GM12878 (cell line): ENCODE data around the gene FOXP1. TPM values are rescaled to one million over a fixed set of nuclear protein-coding genes. Genes with fewer than 3 reads are reported as not detected.

Source experiments
- ATAC-seq: fragments of 200-7000 bp; cut with Tn5 transposase; 3 replicates; pipeline ENCODE4 v1.9.1; 2020; ENCODE audit warnings: mild to moderate bottlenecking, moderate library complexity
- BruUV-seq: library from RNA; stranded (reverse); fragments of 400-500 nt; replicated peaks from 2 replicates; lab custom pipeline; 2021; lab: Mats Ljungman, UMichigan
- CTCF ChIA-PET: fragments of 300-600 bp; sonication (Branson Sonifier 250); formaldehyde crosslinking; extraction: SDS; loops from one replicate; lab custom pipeline; 2021; ENCODE audit warnings: inconsistent platforms; lab: Yijun Ruan, JAX
- POLR2A ChIA-PET: fragments of 350-600 bp; formaldehyde crosslinking; extraction: SDS; loops from one replicate; lab custom pipeline; 2021; ENCODE audit warnings: inconsistent platforms; lab: Charles Lee
- RAD21 ChIA-PET: fragments of 300-600 bp; sonication (Branson Sonifier 250); formaldehyde crosslinking; loops from one replicate; lab custom pipeline; 2023; ENCODE audit warnings: antibody characterized with exemption; ENCODE audit not compliant: unreplicated experiment; lab: Charles Lee
- SMC1A ChIA-PET: fragments of 300-600 bp; sonication (Branson Sonifier 250); formaldehyde crosslinking; loops from one replicate; lab custom pipeline; 2023; ENCODE audit not compliant: unreplicated experiment, uncharacterized antibody; lab: Charles Lee
- DNase-seq: peaks from one replicate; pipeline ENCODE4 v3.0.0-alpha.2; 2011; ENCODE audit warnings: low read depth, low spot score
- FAIRE-seq: peaks from 3 replicates; lab custom pipeline; 2011; peaks lifted over from hg19 to GRCh38; lab: Jason Lieb, UNC
- H2AFZ ChIP-seq: 2 replicates; pipeline ENCODE4 v1.6.0; 2011; ENCODE audit warnings: low read depth, low read length, control low read depth; ENCODE audit not compliant: control insufficient read depth
- H3K27ac ChIP-seq: 2 replicates; pipeline ENCODE4 v1.5.1; 2011; ENCODE audit warnings: control low read depth; ENCODE audit not compliant: control insufficient read depth, insufficient read depth
- H3K27me3 ChIP-seq, 2 experiments: replicated peaks in 1 of 2; 2 replicates each; pipeline versions ENCODE4 v1.6.0 to v1.6.1; 2011; ENCODE audit warnings: low read length in 1 of 2; ENCODE audit not compliant: control insufficient read depth in 2 of 2, insufficient read depth in 2 of 2
- H3K36me3 ChIP-seq, 2 experiments: 2 replicates each; pipeline ENCODE4 v1.5.1; 2011; ENCODE audit warnings: low read length in 1 of 2; ENCODE audit not compliant: control insufficient read depth in 2 of 2, insufficient read depth in 2 of 2
- H3K4me1 ChIP-seq: 2 replicates; pipeline ENCODE4 v1.6.1; 2011; ENCODE audit warnings: mild to moderate bottlenecking, low read length, moderate library complexity, mixed read lengths; ENCODE audit not compliant: control insufficient read depth, insufficient read depth
- H3K4me2 ChIP-seq: 2 replicates; pipeline ENCODE4 v1.6.0; 2011; ENCODE audit warnings: control low read depth; ENCODE audit not compliant: control insufficient read depth, insufficient read depth
- H3K4me3 ChIP-seq: fragments of 200-600 bp; sonication (generic); 2 replicates; pipeline ENCODE4 v1.5.1; 2016
- H3K79me2 ChIP-seq: 2 replicates; pipeline ENCODE4 v1.6.0; 2011; ENCODE audit warnings: low read length; ENCODE audit not compliant: control insufficient read depth, insufficient read depth
- H3K9ac ChIP-seq: 2 replicates; pipeline ENCODE4 v1.8.0; 2011; ENCODE audit warnings: low read length, control low read depth, mixed read lengths; ENCODE audit not compliant: control insufficient read depth, insufficient read depth
- H3K9me3 ChIP-seq: replicated peaks from 3 replicates; pipeline ENCODE4 v1.5.1; 2011; ENCODE audit warnings: mild to moderate bottlenecking, low read length; ENCODE audit not compliant: control insufficient read depth, insufficient read depth
- H4K20me1 ChIP-seq: 2 replicates; pipeline ENCODE4 v1.6.0; 2011; ENCODE audit not compliant: control insufficient read depth, insufficient read depth
- BMI1 ChIP-seq: fragments of 450-650 bp; IDR thresholded peaks from 2 replicates; pipeline ENCODE4 v1.6.1; 2016; ENCODE audit warnings: mild to moderate bottlenecking, moderate library complexity, borderline replicate concordance
- CEBPZ ChIP-seq: fragments of 150-350 bp; IDR thresholded peaks from 2 replicates; pipeline ENCODE4 v1.6.1; 2016; ENCODE audit warnings: low read depth, low read length
- EED ChIP-seq: sonication (generic); IDR thresholded peaks from 2 replicates; pipeline ENCODE4 v1.6.1; 2016; ENCODE audit warnings: antibody characterized with exemption, low read depth
- HDAC2 ChIP-seq: fragments of 200-600 bp; sonication (generic); IDR thresholded peaks from 2 replicates; pipeline ENCODE4 v1.6.1; 2017
- HDAC6 ChIP-seq: fragments of 200-600 bp; sonication (generic); IDR thresholded peaks from one replicate; pipeline ENCODE4 v1.8.0; 2017; ENCODE audit warnings: antibody characterized with exemption; ENCODE audit not compliant: unreplicated experiment
- IRF4 ChIP-seq: IDR thresholded peaks from 2 replicates; pipeline ENCODE4 v1.6.1; 2011; ENCODE audit warnings: low read depth, low read length
- MLLT1 ChIP-seq: fragments of 450-650 bp; IDR thresholded peaks from 2 replicates; pipeline ENCODE4 v1.6.1; 2016; ENCODE audit warnings: mild to moderate bottlenecking
- TBL1XR1 ChIP-seq: IDR thresholded peaks from 2 replicates; pipeline ENCODE4 v1.6.1; 2012; ENCODE audit warnings: low read depth, low read length, improper control_type of control experiment
- ZBED1 ChIP-seq: IDR thresholded peaks from 2 replicates; pipeline ENCODE4 v1.6.1; 2016; ENCODE audit warnings: borderline replicate concordance
- ZNF274 ChIP-seq: IDR thresholded peaks from one replicate; pipeline ENCODE4 v1.8.0; 2011; ENCODE audit not compliant: insufficient read length, insufficient read depth
- WGBS: methylation state at CpG from one replicate; pipeline ENCODE4 v1.1.6; 2016; ENCODE audit warnings: low lambda C conversion rate; ENCODE audit not compliant: insufficient replicate concordance, insufficient coverage; ENCODE audit errors: missing lambda C conversion rate; 5-methylcytosine and 5-hydroxymethylcytosine counted together
- in situ Hi-C: fragments of 300-500 bp; cut with MboI; formaldehyde crosslinking; loops from 9 replicates; pipeline ENCODE4 v1.14.3; 2018; ENCODE audit warnings: mixed read lengths
- intact Hi-C: fragments of 100-400 bp; cut with micrococcal nuclease; formaldehyde crosslinking; loops from one replicate; pipeline ENCODE4 v1.14.2; 2022; ENCODE audit not compliant: unreplicated experiment
- polyA plus RNA-seq, 11 experiments: library from polyadenylated mRNA; depleted of rRNA in 4 of 11; unstranded in 6 of 11; stranded (reverse) in 5 of 11; fragments of >200 nt; fragmentation: Nextera tagmentation in 4 of 11; fragmentation: Illumina TruSeq in 1 of 11; extraction: Ambion mirVana in 4 of 11; extraction: Trizol in 1 of 11; gene quantifications; 1 replicate in 1 of 11; 2 replicates in 10 of 11; pipeline versions ENCODE4 v1.2.1 to v1.2.3, GENCODE V29; 2011 to 2016; ENCODE audit warnings: inconsistent platforms in 2 of 11, missing spikeins in 2 of 11, low read depth in 1 of 11
- total RNA-seq, 4 experiments: library from RNA; depleted of rRNA in 3 of 4; stranded (reverse); fragments of >200 nt in 3 of 4; fragmentation: Illumina TruSeq in 1 of 4; extraction: Trizol in 1 of 4; gene quantifications; 2 replicates each; pipeline versions ENCODE4 v1.2.1 to v1.2.3, GENCODE V29; 2013 to 2021
- TF ChIP-seq, protein P1 (sequence below): IDR thresholded peaks from 2 replicates; pipeline ENCODE4 v1.6.1; 2012; ENCODE audit warnings: low read depth, low read length, improper control_type of control experiment
- TF ChIP-seq, protein P2 (sequence below): IDR thresholded peaks from 2 replicates; pipeline ENCODE4 v1.6.1; 2011; ENCODE audit warnings: low read depth, mild to moderate bottlenecking, low read length, moderate library complexity, borderline replicate concordance; ENCODE audit errors: extremely low read depth
- TF ChIP-seq, protein P3 (sequence below): fragments of 450-650 bp; formaldehyde crosslinking; IDR thresholded peaks from 2 replicates; pipeline ENCODE4 v1.4.0; 2022; ENCODE audit warnings: mild to moderate bottlenecking, moderate library complexity

FOXP1 gene
- total and polyA plus RNA-seq, 10 of the 15 experiments (the other 5 are each of a cell fraction or from before 2014, with no cell fraction given), result 0.05 to 1.6 (median 0.20) TPM; not detected in 1

DNA sequence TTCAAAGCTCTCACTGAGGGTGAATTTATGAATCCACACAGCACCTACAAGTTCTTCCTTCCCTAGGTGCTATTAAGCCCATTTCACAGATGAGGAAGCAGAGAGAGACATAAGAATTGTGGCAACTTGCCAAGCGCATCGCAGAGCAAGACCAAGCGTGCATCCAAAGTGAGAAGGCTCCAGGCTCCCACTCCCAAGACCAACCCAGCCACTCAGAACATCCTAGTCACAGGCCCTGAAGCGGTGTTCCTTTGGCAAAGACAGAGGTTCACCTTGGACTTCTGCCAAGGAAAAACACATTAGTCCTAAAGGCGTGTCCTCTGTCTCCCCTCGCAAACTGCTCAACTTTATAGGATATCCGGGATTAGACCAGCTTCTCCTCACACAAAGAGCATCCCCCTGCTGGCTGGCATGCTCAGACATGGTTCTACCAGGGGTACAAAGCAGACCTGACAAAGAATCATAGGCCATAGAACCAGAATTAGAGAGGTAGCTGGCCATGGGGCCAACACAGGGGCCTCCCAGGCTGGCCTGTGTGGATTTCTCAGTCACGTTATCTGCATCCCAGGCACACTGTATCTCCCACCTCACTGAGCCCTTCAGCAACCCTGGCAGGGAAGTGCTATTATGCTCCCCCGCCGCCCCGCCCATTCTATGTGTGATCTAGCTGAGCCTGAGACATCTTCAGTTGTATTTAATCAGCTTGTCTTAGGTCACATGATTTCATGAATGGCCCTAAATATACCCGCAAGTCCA lies 160.2 kb downstream of the FOXP1 start:
- DNase-seq (no peak), FAIRE-seq (no peak), ATAC-seq (no peak)
- in situ Hi-C loops, result no loop called here
- no peaks in the 10 kb centered on the region for H3K36me3 ChIP-seq
- ChIA-PET SMC1A (interaction anchor here (1.0 kb wide), 1 partner anchor 176 kb away, joined by 3 read pairs; no protein-coding TSS in a partner anchor), CTCF (no interaction called here), POLR2A (no interaction called here), RAD21 (no interaction called here)
- H2AFZ ChIP-seq, result no peak overlapping the region
- intact Hi-C loops, result no loop called here
- BruUV-seq, result no TSS peak
- peaks cover 0 to 4% of the 10 kb centered on the region in 2 experiments; a peak in 2 of 4 replicates for H3K27me3 ChIP-seq
- no peak overlapping the region for H3K9ac ChIP-seq
- no peak overlapping the region for H3K27ac ChIP-seq
- no peaks in the 10 kb centered on the region for H3K79me2 ChIP-seq
- no peaks in the 10 kb centered on the region for H4K20me1 ChIP-seq
- no peak overlapping the region for H3K4me3 ChIP-seq
- peaks cover 13% of the 10 kb centered on the region for H3K4me1 ChIP-seq
- H3K9me3 ChIP-seq, result no peaks in the 10 kb centered on the region
- H3K4me2 ChIP-seq, result no peak overlapping the region
- TF ChIP-seq ZBED1 (no peak), EED (no peak), IRF4 (no peak), TBL1XR1 (no peak), HDAC6 (no peak), BMI1 (no peak), ZNF274 (no peak), HDAC2 (no peak), CEBPZ (no peak), MLLT1 (no peak)
- TF ChIP-seq, protein P1, sequence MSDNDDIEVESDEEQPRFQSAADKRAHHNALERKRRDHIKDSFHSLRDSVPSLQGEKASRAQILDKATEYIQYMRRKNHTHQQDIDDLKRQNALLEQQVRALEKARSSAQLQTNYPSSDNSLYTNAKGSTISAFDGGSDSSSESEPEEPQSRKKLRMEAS, result no peak
- TF ChIP-seq, protein P2, sequence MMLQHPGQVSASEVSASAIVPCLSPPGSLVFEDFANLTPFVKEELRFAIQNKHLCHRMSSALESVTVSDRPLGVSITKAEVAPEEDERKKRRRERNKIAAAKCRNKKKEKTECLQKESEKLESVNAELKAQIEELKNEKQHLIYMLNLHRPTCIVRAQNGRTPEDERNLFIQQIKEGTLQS, result no peak
- TF ChIP-seq, protein P3, sequence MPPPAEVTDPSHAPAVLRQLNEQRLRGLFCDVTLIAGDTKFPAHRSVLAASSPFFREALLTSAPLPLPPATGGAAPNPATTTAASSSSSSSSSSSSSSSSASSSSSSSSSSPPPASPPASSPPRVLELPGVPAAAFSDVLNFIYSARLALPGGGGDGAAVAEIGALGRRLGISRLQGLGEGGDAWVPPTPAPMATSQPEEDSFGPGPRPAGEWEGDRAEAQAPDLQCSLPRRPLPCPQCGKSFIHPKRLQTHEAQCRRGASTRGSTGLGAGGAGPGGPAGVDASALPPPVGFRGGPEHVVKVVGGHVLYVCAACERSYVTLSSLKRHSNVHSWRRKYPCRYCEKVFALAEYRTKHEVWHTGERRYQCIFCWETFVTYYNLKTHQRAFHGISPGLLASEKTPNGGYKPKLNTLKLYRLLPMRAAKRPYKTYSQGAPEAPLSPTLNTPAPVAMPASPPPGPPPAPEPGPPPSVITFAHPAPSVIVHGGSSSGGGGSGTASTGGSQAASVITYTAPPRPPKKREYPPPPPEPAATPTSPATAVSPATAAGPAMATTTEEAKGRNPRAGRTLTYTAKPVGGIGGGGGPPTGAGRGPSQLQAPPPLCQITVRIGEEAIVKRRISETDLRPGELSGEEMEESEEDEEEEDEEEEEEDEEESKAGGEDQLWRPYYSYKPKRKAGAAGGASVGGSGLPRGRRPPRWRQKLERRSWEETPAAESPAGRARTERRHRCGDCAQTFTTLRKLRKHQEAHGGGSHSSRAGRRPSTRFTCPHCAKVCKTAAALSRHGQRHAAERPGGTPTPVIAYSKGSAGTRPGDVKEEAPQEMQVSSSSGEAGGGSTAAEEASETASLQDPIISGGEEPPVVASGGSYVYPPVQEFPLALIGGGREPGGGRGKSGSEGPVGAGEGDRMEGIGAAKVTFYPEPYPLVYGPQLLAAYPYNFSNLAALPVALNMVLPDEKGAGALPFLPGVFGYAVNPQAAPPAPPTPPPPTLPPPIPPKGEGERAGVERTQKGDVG (CRISPR knock-in tag), result no peak
- WGBS, result 85% methylated on average over 12 of the region's 12 CpGs
